ENCODE measurements around the gene CFAP251. TPM values are rescaled to one million over a fixed set of nuclear protein-coding genes. Genes with fewer than 3 reads are reported as not detected.

CFAP251 gene
- polyA plus RNA-seq, 3 donors = 0.08 to 0.17 TPM; not detected in 1

GRCh38 chr12:121930862-121931261 lies 12.5 kb downstream of the CFAP251 start:
- Mint-ChIP-seq H3K27ac (no peak overlapping the region), H3K9me3 (peaks cover 0 to 2% (median 0%) of the 10 kb centered on the region in 7 donors), H3K4me3 (no peak overlapping the region), H3K27me3 (ENCODE audit: low read depth in 3 of 3) (peaks cover 0 to 3% (median 1%) of the 10 kb centered on the region in 3 donors), H3K36me3 (no peaks in the 10 kb centered on the region), H3K4me1 (peaks cover 18% of the 10 kb centered on the region)
- no peaks in the 10 kb centered on the region for H3K9me3 ChIP-seq (replicated peaks in 1 of 2; ENCODE audit: control insufficient read depth in 1 of 2, insufficient read depth in 1 of 2, low read length in 2 of 2)
- WGBS (ENCODE audit: insufficient coverage) = no CpG with 5 or more reads among the region's 4 CpGs
- no peak overlapping the region for H3K4me2 ChIP-seq (replicated peaks; ENCODE audit: extremely low read depth, low read length, poor library complexity, severe bottlenecking)
- no peaks in the 10 kb centered on the region for H3K79me2 ChIP-seq (ENCODE audit: insufficient read depth, low read length)
- intact Hi-C loops (cut with micrococcal nuclease) = no loop called here
- H3K27me3 ChIP-seq (ENCODE audit: control insufficient read depth in 2 of 2, insufficient read depth in 2 of 2, low read length in 2 of 2) = no peaks in the 10 kb centered on the region
- no peak overlapping the region for H3K9ac ChIP-seq (ENCODE audit: insufficient read depth, low read length, poor library complexity, severe bottlenecking)
- no peaks in the 10 kb centered on the region for H3K36me3 ChIP-seq (replicated peaks in 1 of 2; ENCODE audit: control insufficient read depth in 1 of 2, insufficient read depth in 2 of 2, low read length in 2 of 2)
- H3K4me3 ChIP-seq (replicated peaks in 1 of 3; ENCODE audit: low read depth in 2 of 3, low read length in 3 of 3) = no peak overlapping the region
- no peaks in the 10 kb centered on the region for H4K20me1 ChIP-seq (ENCODE audit: insufficient read depth, low read length)
- H2AFZ ChIP-seq (ENCODE audit: insufficient read depth, low read depth, low read length, poor library complexity, severe bottlenecking) = no peak overlapping the region
- peaks cover 17 to 18% of the 10 kb centered on the region in 2 donors for H3K4me1 ChIP-seq (ENCODE audit: control insufficient read depth in 1 of 2, insufficient read depth in 2 of 2, low read length in 2 of 2)
- no peak overlapping the region for H3K27ac ChIP-seq (ENCODE audit: low read depth in 1 of 2, low read length in 2 of 2)
- no peak for TF ChIP-seq CTCF (IDR thresholded peaks at IDR 0.05)
- no peak for DNase-seq

GRCh38 chr12:121932176-121932536 lies 13.8 kb downstream of the CFAP251 start:
- no peak for DNase-seq

More at GRCh38 chr12:121932176-121932536, 13.8 kb downstream of the CFAP251 start:
- no peak for TF ChIP-seq CTCF (IDR thresholded peaks at IDR 0.05)
- no peak overlapping the region for H3K4me3 Mint-ChIP-seq
- Histone ChIP-seq H4K20me1 (ENCODE audit: insufficient read depth, low read length) (no peaks in the 10 kb centered on the region), H3K27me3 (ENCODE audit: control insufficient read depth in 2 of 2, insufficient read depth in 2 of 2, low read length in 2 of 2) (no peaks in the 10 kb centered on the region), H3K36me3 (replicated peaks in 1 of 2; ENCODE audit: control insufficient read depth in 1 of 2, insufficient read depth in 2 of 2, low read length in 2 of 2) (no peaks in the 10 kb centered on the region), H3K27ac (ENCODE audit: low read depth in 1 of 2, low read length in 2 of 2) (no peak overlapping the region), H3K4me3 (replicated peaks in 1 of 3; ENCODE audit: low read depth in 2 of 3, low read length in 3 of 3) (no peak overlapping the region), H3K4me1 (ENCODE audit: control insufficient read depth in 1 of 2, insufficient read depth in 2 of 2, low read length in 2 of 2) (peaks cover 9% of the 10 kb centered on the region in 2 donors), H2AFZ (ENCODE audit: insufficient read depth, low read depth, low read length, poor library complexity, severe bottlenecking) (no peak overlapping the region), H3K4me2 (replicated peaks; ENCODE audit: extremely low read depth, low read length, poor library complexity, severe bottlenecking) (no peak overlapping the region), H3K9me3 (replicated peaks in 1 of 2; ENCODE audit: control insufficient read depth in 1 of 2, insufficient read depth in 1 of 2, low read length in 2 of 2) (no peaks in the 10 kb centered on the region), H3K9ac (ENCODE audit: insufficient read depth, low read length, poor library complexity, severe bottlenecking) (no peak overlapping the region), H3K79me2 (ENCODE audit: insufficient read depth, low read length) (no peaks in the 10 kb centered on the region)
- H3K27me3 Mint-ChIP-seq (ENCODE audit: low read depth in 3 of 3) = peaks cover 0 to 3% (median 1%) of the 10 kb centered on the region in 3 donors
- WGBS (ENCODE audit: insufficient coverage) = 100% methylated on average over 1 of the region's 3 CpGs
- no peaks in the 10 kb centered on the region for H3K36me3 Mint-ChIP-seq
- H3K27ac Mint-ChIP-seq = peak overlapping the region in 1 of 7 donors; percentile 9
- H3K9me3 Mint-ChIP-seq = peaks cover 0 to 1% (median 0%) of the 10 kb centered on the region in 7 donors
- H3K4me1 Mint-ChIP-seq = peaks cover 11% of the 10 kb centered on the region
- intact Hi-C loops (cut with micrococcal nuclease) = no loop called here

Data from CD14-positive monocyte (primary cell).